Chondrocyte (in vitro differentiated cells): Measurements from ENCODE around the gene PTPRB. TPM values are rescaled to one million over a fixed set of nuclear protein-coding genes. Genes with fewer than 3 reads are reported as not detected.

Experiments
- DNase-seq: peaks from one replicate; pipeline ENCODE4 v3.0.0; 2021; ENCODE audit warnings: mixed read lengths, low spot score
- H3K27ac Mint-ChIP-seq: one replicate; pipeline ENCODE4 v1.8.0; 2021; ENCODE audit warnings: mild to moderate bottlenecking, moderate library complexity, mixed read lengths; ENCODE audit not compliant: unreplicated experiment
- H3K27me3 Mint-ChIP-seq: 2 replicates; pipeline ENCODE4 v1.8.0; 2021; ENCODE audit warnings: low read depth, mixed read lengths
- H3K36me3 Mint-ChIP-seq: 2 replicates; pipeline ENCODE4 v1.8.0; 2021; ENCODE audit warnings: low read depth, mixed read lengths
- H3K4me1 Mint-ChIP-seq: 2 replicates; pipeline ENCODE4 v1.8.0; 2021; ENCODE audit warnings: low read depth, mild to moderate bottlenecking, mixed read lengths
- H3K4me3 Mint-ChIP-seq: one replicate; pipeline ENCODE4 v1.8.0; 2021; ENCODE audit warnings: mild to moderate bottlenecking, moderate library complexity, mixed read lengths; ENCODE audit not compliant: unreplicated experiment
- H3K9me3 Mint-ChIP-seq: 2 replicates; pipeline ENCODE4 v1.8.0; 2021; ENCODE audit warnings: low read depth, mixed read lengths
- total RNA-seq: library from RNA; stranded (reverse); gene quantifications from 3 replicates; pipeline ENCODE4 v1.2.1, GENCODE V29; 2021
- TF ChIP-seq, protein P1 (sequence below): fragments of 200-600 bp; sonication (generic); IDR thresholded peaks from 2 replicates; pipeline ENCODE4 v1.5.0; 2021; ENCODE audit warnings: antibody characterized with exemption, mild to moderate bottlenecking, moderate library complexity

The PTPRB gene
- total RNA-seq, 1 donor from 2014 or later, result 0.37 TPM

DNA sequence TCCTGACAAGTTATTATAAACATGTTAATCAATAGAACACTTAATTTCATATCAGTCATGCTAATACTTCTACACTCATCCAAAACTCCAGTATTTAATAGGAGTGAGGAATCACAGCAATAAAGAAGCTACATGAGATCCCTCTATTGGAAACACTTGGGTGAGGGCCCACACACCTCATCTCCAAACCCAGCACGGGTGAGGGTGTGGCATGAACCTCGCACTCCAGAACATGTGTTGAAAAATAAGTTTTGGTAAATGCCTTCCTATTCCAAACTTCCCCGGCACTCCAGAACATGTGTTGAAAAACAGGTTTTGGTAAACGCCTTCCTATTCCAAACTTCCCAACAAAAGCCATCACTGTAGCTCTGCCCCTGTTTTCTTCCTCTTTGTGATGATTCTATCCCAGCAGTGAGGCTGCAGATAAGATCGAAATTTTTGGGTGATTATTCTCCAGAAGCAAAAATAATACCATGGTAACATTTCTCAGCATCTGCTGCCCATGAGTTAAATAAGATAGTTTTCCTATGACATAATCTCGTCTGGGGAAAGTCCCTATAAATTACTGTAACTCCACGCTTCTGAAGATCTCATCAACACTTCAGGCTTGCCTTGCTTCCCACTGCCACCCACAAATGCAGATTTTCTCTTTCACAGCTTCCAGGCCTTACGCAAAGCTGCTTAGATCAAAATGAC is 24.4 kb upstream of the PTPRB start:
- no peaks in the 10 kb centered on the region for H3K9me3 Mint-ChIP-seq
- H3K27me3 Mint-ChIP-seq, result no peaks in the 10 kb centered on the region
- peaks cover 28% of the 10 kb centered on the region for H3K4me1 Mint-ChIP-seq
- peak overlapping the region; percentile 82 for H3K27ac Mint-ChIP-seq
- no peaks in the 10 kb centered on the region for H3K36me3 Mint-ChIP-seq
- no peak overlapping the region for H3K4me3 Mint-ChIP-seq
- no peak for DNase-seq
- TF ChIP-seq, protein P1, sequence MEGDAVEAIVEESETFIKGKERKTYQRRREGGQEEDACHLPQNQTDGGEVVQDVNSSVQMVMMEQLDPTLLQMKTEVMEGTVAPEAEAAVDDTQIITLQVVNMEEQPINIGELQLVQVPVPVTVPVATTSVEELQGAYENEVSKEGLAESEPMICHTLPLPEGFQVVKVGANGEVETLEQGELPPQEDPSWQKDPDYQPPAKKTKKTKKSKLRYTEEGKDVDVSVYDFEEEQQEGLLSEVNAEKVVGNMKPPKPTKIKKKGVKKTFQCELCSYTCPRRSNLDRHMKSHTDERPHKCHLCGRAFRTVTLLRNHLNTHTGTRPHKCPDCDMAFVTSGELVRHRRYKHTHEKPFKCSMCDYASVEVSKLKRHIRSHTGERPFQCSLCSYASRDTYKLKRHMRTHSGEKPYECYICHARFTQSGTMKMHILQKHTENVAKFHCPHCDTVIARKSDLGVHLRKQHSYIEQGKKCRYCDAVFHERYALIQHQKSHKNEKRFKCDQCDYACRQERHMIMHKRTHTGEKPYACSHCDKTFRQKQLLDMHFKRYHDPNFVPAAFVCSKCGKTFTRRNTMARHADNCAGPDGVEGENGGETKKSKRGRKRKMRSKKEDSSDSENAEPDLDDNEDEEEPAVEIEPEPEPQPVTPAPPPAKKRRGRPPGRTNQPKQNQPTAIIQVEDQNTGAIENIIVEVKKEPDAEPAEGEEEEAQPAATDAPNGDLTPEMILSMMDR, result no peak

DNA sequence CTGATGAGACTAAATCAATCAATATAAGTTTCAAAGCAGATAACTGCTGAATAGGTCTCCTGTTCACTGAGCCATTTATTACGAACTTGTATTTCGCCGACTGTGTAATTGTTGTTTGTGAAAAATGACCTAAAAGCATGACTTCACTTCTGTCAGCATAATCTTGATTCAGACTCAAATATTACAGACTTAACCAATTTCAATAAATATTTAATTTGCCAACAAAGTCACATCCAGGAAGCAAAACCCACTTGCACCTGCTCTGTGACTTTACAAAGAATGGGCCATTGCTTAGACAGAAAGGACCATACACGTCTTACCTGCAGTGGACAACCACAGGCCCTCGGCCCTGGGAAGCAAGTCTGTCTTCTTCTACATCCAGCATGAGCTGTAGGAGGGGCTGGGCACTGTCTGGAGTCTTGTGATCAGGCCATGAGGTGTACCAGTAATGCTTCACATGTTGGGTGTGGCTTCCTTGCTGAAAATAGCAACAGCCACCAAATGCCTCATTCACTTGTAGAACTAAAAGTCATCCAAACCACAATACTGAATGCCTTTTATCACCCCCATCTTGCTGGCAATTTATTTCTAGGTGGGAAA is 23.5 kb upstream of the PTPRB start:
- H3K4me3 Mint-ChIP-seq, result no peak overlapping the region
- peaks cover 28% of the 10 kb centered on the region for H3K4me1 Mint-ChIP-seq
- peak overlapping the region; percentile 86 for H3K27ac Mint-ChIP-seq
- TF ChIP-seq, protein P1, result no peak
- no peaks in the 10 kb centered on the region for H3K9me3 Mint-ChIP-seq
- no peaks in the 10 kb centered on the region for H3K27me3 Mint-ChIP-seq
- H3K36me3 Mint-ChIP-seq, result no peaks in the 10 kb centered on the region
- no peak for DNase-seq

DNA sequence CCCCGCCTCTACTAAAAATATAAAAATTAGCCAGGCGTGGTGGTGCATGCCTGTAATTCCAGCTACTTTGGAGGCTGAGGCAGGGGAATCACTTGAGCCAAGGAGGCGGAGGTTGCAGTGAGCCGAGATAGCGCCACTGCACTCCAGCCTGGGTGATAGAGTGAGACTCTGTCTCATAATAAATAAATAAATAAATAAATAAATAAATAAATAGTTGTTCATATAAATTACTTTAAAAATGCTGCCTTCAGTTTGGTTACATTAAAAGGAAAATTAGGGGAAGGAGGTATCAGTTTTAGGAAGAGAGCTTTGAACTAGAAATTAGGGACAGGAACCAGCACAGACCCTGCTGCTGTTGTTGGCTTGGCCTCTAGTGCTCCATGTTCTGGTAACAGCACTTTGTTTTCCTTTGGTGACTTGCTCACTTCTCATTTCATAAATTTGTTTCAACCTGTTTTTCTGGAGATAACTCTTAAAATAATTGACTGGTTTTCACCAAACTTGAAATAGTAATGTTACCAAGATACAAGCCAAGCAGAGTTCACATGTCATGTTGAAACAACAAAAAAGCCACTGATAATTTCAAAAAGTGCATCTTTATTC is 22.9 kb upstream of the PTPRB start:
- H3K4me1 Mint-ChIP-seq, result peaks cover 28% of the 10 kb centered on the region
- no peaks in the 10 kb centered on the region for H3K9me3 Mint-ChIP-seq
- no peak overlapping the region for H3K4me3 Mint-ChIP-seq
- TF ChIP-seq, protein P1, result no peak
- H3K27me3 Mint-ChIP-seq, result no peaks in the 10 kb centered on the region
- DNase-seq, result no peak
- H3K27ac Mint-ChIP-seq, result no peak overlapping the region
- no peaks in the 10 kb centered on the region for H3K36me3 Mint-ChIP-seq

DNA sequence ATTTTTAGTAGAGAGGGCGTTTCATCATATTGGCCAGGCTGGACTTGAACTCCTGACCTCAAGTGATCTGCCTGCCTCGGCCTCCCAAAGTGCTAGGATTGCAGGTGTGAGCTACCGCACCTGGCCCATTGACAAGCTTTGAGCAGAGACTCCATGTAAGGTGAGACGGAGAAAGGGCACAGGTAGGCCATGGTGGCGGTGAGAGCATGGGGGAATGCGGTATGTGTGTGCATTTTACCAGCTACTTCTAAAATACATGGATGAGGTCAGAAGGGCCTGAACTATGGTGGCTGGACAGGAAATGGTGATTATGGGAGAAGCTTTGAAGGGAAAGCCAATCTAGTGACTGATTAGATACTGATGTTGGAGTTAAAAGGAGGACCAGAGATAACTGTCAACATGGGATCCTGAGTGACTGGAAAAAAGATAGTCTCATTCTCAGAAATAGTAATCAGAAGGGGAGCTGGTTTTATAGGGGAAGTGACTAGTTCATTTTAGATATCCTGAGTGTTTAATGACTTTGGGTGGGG is 21.9 kb upstream of the PTPRB start:
- Mint-ChIP-seq H3K36me3 (no peaks in the 10 kb centered on the region), H3K27me3 (no peaks in the 10 kb centered on the region), H3K27ac (no peak overlapping the region), H3K4me3 (no peak overlapping the region), H3K4me1 (peaks cover 21% of the 10 kb centered on the region), H3K9me3 (no peaks in the 10 kb centered on the region)
- TF ChIP-seq, protein P1, result no peak
- DNase-seq, result no peak

DNA sequence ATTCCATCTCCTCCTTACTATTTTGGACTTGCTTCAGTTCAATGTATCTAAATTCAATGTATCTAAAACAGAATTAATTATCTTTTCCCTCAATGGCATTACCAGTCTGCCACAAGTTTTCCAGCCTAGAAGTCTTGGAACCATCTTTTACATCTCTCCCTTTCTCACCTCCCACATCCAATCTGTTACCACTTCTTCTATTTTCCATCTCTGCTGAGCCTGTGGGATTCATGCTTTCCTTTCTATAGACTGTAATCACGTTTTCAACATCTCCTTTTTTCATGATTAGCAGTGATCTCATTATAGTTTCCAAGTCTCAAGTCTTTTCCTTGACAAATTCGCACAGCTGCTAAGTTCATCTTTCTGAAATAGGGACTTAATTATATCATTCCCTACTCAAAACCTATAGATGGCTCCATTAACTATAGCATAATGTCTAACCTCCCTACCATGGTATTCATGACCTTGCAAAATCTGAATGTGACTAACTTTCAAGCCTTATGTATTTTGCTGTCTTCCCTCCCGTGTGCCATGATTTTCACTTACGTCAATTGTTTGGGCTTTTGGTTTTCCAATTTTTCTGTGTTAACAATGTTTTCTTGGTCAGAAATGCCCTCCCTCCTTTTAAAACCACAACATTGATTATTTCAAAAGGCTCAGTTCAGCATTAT is 20.5 kb upstream of the PTPRB start:
- no peaks in the 10 kb centered on the region for H3K9me3 Mint-ChIP-seq
- H3K27me3 Mint-ChIP-seq, result no peaks in the 10 kb centered on the region
- H3K27ac Mint-ChIP-seq, result no peak overlapping the region
- H3K4me1 Mint-ChIP-seq, result peaks cover 20% of the 10 kb centered on the region
- no peaks in the 10 kb centered on the region for H3K36me3 Mint-ChIP-seq
- no peak overlapping the region for H3K4me3 Mint-ChIP-seq
- TF ChIP-seq, protein P1, result no peak
- no peak for DNase-seq
